Fibroblast of villous mesenchyme (primary cell): Measurements from ENCODE around the gene NUDC. TPM values are rescaled to one million over a fixed set of nuclear protein-coding genes. Genes with fewer than 3 reads are reported as not detected.

Experiments used
- DNase-seq: peaks from one replicate; pipeline ENCODE4 v3.0.0-alpha.2; 2010; ENCODE audit warnings: low read depth
- H3K4me3 ChIP-seq: 2 replicates; pipeline ENCODE4 v1.5.1; 2011; ENCODE audit warnings: low read depth, mild to moderate bottlenecking, low read length
- CTCF ChIP-seq: IDR thresholded peaks from 2 replicates; pipeline ENCODE4 v1.5.1; 2012; ENCODE audit warnings: low read depth, mild to moderate bottlenecking, low read length; ENCODE audit not compliant: insufficient read depth
- total RNA-seq: library from RNA; depleted of rRNA; stranded (reverse); fragments of >200 nt; gene quantifications from 2 replicates; pipeline ENCODE4 v1.2.3, GENCODE V29; 2012

Gene NUDC
- total RNA-seq, 1 donor = 19.0 TPM

GRCh38 chr1:26900815-26901511 is 20.6 kb upstream of the NUDC start:
- peak overlapping the region; percentile 98 for H3K4me3 ChIP-seq
- DNase-seq = no peak
- TF ChIP-seq CTCF = no peak

- no peak for TF ChIP-seq CTCF
- H3K4me3 ChIP-seq = no peak overlapping the region
- DNase-seq = peak; percentile 79
Observed at GRCh38 chr1:26907071-26907917, 14.2 kb upstream of the NUDC start.

GRCh38 chr1:26909951-26910342 is 11.6 kb upstream of the NUDC start:
- no peak for DNase-seq
- no peak for TF ChIP-seq CTCF
- no peak overlapping the region for H3K4me3 ChIP-seq

- no peak overlapping the region for H3K4me3 ChIP-seq
- no peak for TF ChIP-seq CTCF
- no peak for DNase-seq
Observed at GRCh38 chr1:26910343-26911160, 11.0 kb upstream of the NUDC start.

- no peak for DNase-seq
- TF ChIP-seq CTCF = no peak
Observed at GRCh38 chr1:26911399-26912146, 10.0 kb upstream of the NUDC start.

GRCh38 chr1:26912147-26912490 is 9.4 kb upstream of the NUDC start:
- TF ChIP-seq CTCF = no peak
- DNase-seq = no peak
- no peak overlapping the region for H3K4me3 ChIP-seq

More at GRCh38 chr1:26911399-26912146, 10.0 kb upstream of the NUDC start:
- H3K4me3 ChIP-seq = no peak overlapping the region
